ENCODE results near the gene GPR137B. TPM values are rescaled to one million over a fixed set of nuclear protein-coding genes. Genes with fewer than 3 reads are reported as not detected.

The GPR137B gene
- total and polyA plus RNA-seq, 8 donors, result 2.9 to 64.8 (median 12.5) TPM

DNA sequence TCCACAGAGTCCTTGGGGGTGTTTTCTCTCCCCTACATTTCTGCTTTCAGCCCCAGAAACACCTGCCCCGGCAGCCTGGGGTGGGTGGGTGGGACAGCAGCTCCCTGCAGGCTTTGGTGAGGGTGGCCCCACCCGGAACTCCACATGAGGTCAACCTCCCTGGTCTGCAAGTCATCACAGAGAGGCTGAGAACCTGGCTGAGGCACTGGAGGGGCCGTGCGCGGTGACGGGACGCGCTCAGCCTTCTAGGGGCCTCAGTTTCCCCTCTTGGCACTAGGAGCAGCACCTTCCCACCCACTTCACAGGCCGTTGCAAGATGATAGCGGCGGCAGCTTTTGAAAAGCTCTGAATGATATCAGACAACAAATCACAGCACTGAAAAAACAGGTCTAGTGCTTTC, 39.7 kb upstream of the GPR137B start:
- Histone ChIP-seq H3K4me3 (no peak overlapping the region), H3K9me3 (no peaks in the 10 kb centered on the region), H3K27ac (no peak overlapping the region), H3K4me1 (peaks cover 0 to 4% (median 1%) of the 10 kb centered on the region in 4 donors), H3K27me3 (peaks cover 0 to 15% (median 0%) of the 10 kb centered on the region in 3 donors), H3K36me3 (no peaks in the 10 kb centered on the region)
- intact Hi-C loops (cut with DNase I; ENCODE audit: low total_unique reads), result no loop called here
- DNase-seq, result no peak
- WGBS, 5 donors, result 70 to 89% (median 73%) methylated on average over 11 of the region's 11 CpGs
- TF ChIP-seq POLR2AphosphoS5 (IDR thresholded peaks at IDR 0.05) (no peak), POLR2A (IDR thresholded peaks at IDR 0.05) (no peak), CTCF (IDR thresholded peaks at IDR 0.05) (no peak), EP300 (IDR thresholded peaks at IDR 0.05) (no peak)

DNA sequence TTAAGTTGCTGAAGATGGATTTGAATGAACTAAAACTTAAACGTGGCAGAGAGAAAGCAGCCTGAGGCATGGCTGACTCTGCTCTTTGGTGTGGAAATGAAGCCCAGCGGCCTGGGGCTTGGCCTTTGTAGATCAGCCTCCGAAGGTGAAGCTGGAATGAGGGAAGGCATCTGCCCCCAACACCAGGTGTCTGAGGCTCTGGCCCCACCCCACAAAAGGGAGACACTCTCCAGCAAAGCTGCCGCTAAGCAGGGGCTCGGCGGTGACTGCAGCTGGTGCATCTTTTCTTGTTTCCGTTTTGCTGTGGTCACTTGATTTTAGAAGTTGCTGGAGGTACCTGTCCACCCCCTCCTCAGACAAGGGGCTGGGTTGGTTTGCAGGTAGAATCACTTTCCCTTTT, 39.3 kb upstream of the GPR137B start:
- Histone ChIP-seq H3K36me3 (no peaks in the 10 kb centered on the region), H3K9me3 (no peaks in the 10 kb centered on the region), H3K27ac (no peak overlapping the region), H3K4me3 (no peak overlapping the region), H3K27me3 (peaks cover 0 to 15% (median 0%) of the 10 kb centered on the region in 3 donors), H3K4me1 (peaks cover 0 to 4% (median 0%) of the 10 kb centered on the region in 4 donors)
- TF ChIP-seq POLR2A (IDR thresholded peaks at IDR 0.05) (no peak), EP300 (IDR thresholded peaks at IDR 0.05) (no peak), POLR2AphosphoS5 (IDR thresholded peaks at IDR 0.05) (no peak), CTCF (IDR thresholded peaks at IDR 0.05) (no peak)
- WGBS, 5 donors, result 25 to 35% (median 30%) methylated on average over 7 of the region's 7 CpGs
- DNase-seq, result no peak
- intact Hi-C loops (cut with DNase I; ENCODE audit: low total_unique reads), result no loop called here

DNA sequence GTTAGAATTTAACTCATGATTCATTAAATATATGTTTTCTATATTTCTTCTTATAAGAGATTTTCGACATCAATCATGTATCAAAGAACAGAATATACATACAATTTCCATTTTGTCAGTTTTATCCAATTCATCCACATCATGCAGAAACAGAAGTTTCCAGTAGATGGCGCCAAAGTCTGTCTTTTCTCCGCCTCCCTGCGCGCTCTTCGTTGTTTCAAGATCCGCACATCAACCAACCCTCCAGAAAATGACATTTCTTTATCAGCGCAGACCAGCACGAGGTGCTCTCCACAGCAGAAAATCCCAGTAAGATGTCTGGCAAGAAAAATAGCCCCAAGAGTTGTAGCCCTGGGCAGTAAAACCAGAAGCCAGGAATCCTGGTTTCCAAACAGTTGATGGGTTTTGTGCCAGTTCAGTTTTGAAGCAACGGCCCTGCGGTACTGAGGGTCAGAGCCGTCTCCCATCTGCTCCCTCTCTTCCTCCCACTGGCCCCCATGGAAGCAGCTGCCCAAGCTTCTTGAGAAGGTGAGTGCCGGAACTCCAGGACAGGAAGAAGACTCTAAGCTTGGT, 38.6 kb upstream of the GPR137B start:
- H3K27me3 ChIP-seq, result peaks cover 0 to 15% (median 0%) of the 10 kb centered on the region in 3 donors
- peaks cover 0 to 4% (median 0%) of the 10 kb centered on the region in 4 donors for H3K4me1 ChIP-seq
- intact Hi-C loops (cut with DNase I; ENCODE audit: low total_unique reads), result no loop called here
- TF ChIP-seq CTCF (IDR thresholded peaks at IDR 0.05) (peak in 5 of 7 experiments; percentile 36 to 85 (median 75)), POLR2A (IDR thresholded peaks at IDR 0.05) (no peak)
- no peaks in the 10 kb centered on the region for H3K9me3 ChIP-seq
- no peaks in the 10 kb centered on the region for H3K36me3 ChIP-seq
- 19 to 24% (median 20%) methylated on average over 13 of the region's 13 CpGs for WGBS, 5 donors
- no peak overlapping the region for H3K27ac ChIP-seq
- no peak overlapping the region for H3K4me3 ChIP-seq
- DNase-seq, result peak; percentile 66 to 85

GRCh38 chr1:236107121-236107907, 35.0 kb upstream of the GPR137B start:
- TF ChIP-seq POLR2A (IDR thresholded peaks at IDR 0.05) (no peak), EP300 (IDR thresholded peaks at IDR 0.05) (no peak), POLR2AphosphoS5 (IDR thresholded peaks at IDR 0.05) (no peak), CTCF (IDR thresholded peaks at IDR 0.05) (no peak)
- Histone ChIP-seq H3K27ac (no peak overlapping the region), H3K27me3 (peaks cover 0 to 10% (median 0%) of the 10 kb centered on the region in 3 donors), H3K4me1 (peaks cover 0 to 9% (median 0%) of the 10 kb centered on the region in 4 donors), H3K4me3 (no peak overlapping the region), H3K9me3 (no peaks in the 10 kb centered on the region), H3K36me3 (no peaks in the 10 kb centered on the region)
- intact Hi-C loops (cut with DNase I; ENCODE audit: low total_unique reads), result no loop called here
- WGBS, 5 donors, result 60 to 67% (median 60%) methylated on average over 9 of the region's 9 CpGs
- no peak for DNase-seq
